ENCODE data around the gene NEGR1.

NEGR1 gene

DNA sequence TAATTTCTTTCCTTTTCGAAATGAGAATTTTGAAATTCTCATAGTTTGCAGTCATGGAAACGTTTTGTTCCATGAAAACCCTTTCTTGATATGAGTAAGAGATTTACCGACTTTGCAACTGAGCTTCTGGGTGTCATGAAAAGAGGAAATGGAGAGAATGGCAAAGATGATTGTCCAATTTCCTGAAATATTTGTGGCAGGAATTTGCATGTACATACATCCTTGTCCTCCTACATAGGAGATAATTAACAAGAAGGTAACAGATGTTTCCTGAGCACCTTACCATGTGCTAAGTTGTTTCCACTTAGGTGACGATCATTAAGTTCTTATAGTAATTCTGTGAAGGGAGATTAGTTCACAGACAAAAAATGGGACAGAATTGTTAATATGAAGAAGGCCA lies 170.7 kb downstream of the NEGR1 start:
- no peak for DNase-seq

- DNase-seq: no peak
Measured at GRCh38 chr1:72109916-72110315, 172.4 kb downstream of the NEGR1 start.

- DNase-seq: no peak
Measured at GRCh38 chr1:72105201-72105600, 177.1 kb downstream of the NEGR1 start.

DNA sequence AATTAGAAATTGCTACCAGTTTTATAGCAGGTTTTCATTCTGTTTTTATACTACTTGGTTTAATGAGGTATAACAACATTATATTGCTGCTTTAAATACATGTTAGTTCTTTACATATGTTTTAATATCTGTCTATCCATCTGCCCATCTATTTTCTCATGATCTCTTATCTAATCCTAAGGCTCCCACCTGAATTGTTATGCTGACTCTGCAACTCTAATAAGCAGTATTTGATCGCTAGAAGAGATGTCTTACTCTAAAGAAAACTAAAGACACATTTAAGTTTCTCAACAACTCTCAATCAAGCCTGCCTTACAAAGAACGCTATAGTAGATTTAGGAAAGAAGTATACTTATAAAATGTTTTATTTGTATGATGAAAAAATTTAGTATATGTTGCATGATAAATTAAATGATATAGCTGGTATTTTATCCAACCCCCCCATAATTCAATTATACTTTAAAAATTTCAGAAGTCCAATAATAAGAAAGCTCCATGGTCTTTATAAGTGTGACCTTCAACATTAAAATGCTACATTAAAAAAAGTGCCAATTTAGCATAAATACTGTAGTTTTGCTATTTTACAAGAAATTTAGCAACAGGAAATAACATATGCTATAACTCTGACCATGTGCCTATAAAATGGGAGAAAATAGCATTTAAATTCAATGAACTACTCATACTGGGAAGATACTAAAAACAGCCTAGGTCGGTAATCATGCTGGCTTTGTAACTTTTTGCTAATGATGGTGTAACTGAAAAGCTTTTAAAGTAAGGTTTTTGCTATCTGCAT lies 180.3 kb downstream of the NEGR1 start:
- DNase-seq: no peak

DNA sequence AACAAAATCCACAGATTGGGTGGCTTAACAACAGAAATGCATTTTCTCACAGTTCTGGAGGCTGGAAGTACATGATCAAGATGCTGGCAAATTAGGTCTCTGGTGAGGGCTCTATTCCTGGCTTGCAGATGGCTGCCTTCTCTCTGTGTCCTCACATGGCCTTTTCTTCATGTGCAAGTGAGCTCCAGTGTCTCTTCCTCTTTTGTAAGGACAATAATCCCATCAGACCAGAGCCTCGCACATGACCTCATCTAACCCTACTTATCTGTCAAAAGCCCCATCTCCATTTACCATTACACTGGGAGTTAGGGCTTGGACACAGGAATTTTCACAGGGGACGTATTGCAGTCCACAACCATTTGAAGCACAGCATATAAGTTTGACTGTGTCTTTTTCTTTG lies 181.6 kb downstream of the NEGR1 start:
- DNase-seq: no peak

GRCh38 chr1:72097851-72098570 lies 184.3 kb downstream of the NEGR1 start:
- no peak for DNase-seq

- DNase-seq: no peak
Measured at GRCh38 chr1:72094209-72094608, 188.1 kb downstream of the NEGR1 start.

- DNase-seq: no peak
Measured at GRCh38 chr1:72086394-72086793, 195.9 kb downstream of the NEGR1 start.

- DNase-seq: no peak
Measured at GRCh38 chr1:72075425-72075824, 206.9 kb downstream of the NEGR1 start.

- no peak for DNase-seq
Measured at GRCh38 chr1:72066431-72066830, 215.9 kb downstream of the NEGR1 start.

- no peak for DNase-seq
Measured at GRCh38 chr1:72064196-72065075, 217.9 kb downstream of the NEGR1 start.

DNA sequence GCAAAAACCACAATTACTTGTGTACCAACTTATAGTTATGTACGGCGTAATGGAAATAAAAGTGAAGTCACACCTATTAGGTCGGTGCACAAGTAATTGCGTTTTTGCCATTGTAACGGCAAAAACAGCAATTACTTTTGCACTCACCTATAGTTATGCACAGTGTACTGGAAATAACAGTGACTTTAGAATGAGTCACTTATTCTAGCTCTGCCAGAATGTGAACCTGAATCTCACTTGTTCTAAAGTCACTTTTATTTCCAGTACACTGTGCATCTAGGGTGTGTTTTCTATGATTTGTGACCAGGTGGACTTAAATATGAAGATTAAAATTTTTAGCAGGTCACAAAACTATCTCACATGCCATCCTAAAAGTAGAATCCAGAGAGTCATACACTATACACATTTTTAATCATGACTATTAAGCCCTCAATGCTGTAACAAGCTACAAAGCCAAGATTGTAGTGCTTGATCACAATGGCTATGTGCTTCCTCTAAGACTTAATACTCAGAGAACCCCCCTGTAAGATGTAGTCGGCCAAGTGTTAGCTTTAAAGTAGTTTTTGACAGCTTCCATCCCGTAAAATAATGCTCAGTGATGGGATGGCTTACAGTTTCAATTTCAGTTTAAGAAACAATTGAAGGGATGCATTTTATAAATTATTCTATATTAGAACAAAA lies 218.8 kb downstream of the NEGR1 start:
- no peak for DNase-seq

- no peak for DNase-seq
Measured at GRCh38 chr1:72062584-72062983, 219.8 kb downstream of the NEGR1 start.

DNA sequence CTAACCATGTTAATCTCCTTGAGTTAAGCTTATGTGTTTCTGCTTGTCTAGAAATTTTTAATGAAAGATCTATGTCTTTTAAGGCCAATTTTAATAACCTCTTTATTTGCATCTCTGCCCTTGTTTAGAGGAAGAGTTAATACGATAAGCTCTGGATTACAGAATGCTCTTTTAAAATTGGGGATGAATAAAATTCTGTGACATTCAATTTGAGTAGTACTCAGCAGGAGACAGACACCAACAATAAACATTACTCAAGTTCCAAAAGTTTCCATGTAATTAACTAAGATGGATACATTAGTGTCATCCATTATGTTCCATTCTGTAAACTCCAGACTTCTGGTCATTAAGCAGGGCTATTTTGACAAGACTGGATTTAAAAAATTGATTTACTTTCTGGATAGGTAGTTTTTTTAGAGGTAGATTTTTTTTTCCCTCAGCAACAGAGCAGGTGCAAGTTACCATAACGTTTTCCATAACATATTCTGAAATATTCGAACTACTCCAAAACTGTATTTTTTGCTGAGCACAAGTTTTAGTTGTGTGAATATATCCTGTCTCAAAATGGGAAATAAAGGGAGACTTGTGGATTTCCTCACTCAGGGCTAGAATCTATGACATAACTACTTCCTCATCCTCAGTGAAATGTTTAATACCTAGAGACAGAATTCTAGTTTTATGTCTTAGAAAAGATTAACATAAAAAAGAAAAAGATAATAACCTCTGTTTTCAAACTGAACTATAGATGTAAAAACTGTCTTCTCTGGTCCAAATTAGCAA lies 221.7 kb downstream of the NEGR1 start:
- DNase-seq: no peak

DNA sequence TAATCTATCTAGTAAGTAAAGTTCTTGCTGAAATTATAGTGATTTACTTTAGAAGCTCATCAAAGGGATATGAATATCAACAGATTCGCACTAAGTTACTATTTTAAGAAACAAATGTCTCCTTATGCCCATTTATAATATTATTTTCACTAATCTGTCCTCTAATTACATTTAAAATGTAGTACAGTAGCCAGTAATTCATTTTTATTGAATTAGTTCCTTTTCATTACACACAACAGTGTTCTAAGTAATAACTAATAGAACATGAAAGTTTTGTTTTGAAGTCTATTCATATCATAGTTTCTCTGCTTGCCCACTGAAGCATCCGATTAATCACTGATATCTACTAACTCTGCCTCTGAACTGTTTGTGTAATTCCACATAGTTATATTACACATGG lies 225.8 kb downstream of the NEGR1 start:
- no peak for DNase-seq

GRCh38 chr1:72051538-72051937 lies 230.8 kb downstream of the NEGR1 start:
- DNase-seq: no peak

DNA sequence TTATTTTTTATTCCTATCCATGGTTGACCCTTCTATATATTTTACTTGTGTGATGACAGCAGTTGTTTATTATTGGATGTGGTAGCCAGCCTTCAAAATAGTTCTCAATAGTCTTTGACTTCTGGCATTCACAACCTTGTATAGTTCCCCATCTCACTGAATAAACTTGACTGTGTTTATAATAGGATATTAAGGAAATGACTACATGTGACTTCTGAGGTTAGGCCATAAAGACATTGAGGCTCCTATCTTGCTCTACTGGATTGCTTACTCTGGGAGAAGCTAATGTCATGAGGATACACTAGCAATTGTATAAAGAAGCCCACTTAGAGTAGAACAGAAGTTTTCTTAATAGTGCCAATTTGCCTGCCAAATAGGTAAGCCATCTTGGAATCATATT lies 231.8 kb downstream of the NEGR1 start:
- DNase-seq: no peak

DNA sequence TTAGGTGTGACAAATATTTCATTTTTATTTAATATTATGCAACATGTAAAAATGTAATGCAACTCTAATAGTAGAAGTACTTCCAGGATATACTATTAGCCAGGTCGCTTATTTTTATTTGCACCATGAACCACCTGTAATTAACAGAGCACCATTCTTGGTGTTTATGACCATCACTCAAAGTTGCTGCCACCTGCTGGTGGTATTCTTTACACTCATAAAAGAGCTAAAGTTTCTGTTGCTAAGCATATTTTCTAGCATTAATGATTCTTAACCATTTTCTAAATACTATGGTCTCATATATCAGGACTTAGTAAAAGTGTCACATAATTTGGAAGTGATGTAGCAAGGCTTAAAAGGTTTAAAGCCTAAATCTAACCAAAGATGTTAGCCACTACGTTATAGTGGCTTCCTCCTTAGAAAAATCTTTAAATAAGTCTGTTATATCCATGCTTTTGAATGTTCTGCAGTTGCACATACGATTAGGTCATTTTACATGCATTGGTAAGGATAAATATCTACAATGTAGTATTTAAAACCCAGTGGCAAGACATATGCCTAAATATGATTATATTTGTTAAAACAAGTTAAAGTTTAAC lies 244.5 kb downstream of the NEGR1 start:
- no peak for DNase-seq

- no peak for DNase-seq
Measured at GRCh38 chr1:72034827-72035226, 247.5 kb downstream of the NEGR1 start.

GRCh38 chr1:72023063-72023930 lies 259.0 kb downstream of the NEGR1 start:
- DNase-seq: no peak

- no peak for DNase-seq
Measured at GRCh38 chr1:72018562-72018961, 263.8 kb downstream of the NEGR1 start.
